HG02763 (cell line): ENCODE data around the gene SRMS.
"Not testable (repeated sequence)": the region's sequence is repeated elsewhere in the genome, so short reads cannot be mapped to it uniquely, and the experiment has no call there.

Experiments
- ATAC-seq: cut with Tn5 transposase; IDR thresholded peaks from one replicate; pipeline ENCODE4 v1.9.1; 2021; ENCODE audit warnings: mild to moderate bottlenecking, moderate library complexity; ENCODE audit not compliant: unreplicated experiment

The SRMS gene

GRCh38 chr20:63525971-63526370, 21.6 kb downstream of the SRMS start:
- ATAC-seq: no peak

GRCh38 chr20:63525185-63525584, 22.4 kb downstream of the SRMS start:
- ATAC-seq: no peak

- ATAC-seq: no peak
Measured at GRCh38 chr20:63522981-63523611, 24.5 kb downstream of the SRMS start.

GRCh38 chr20:63522091-63522868, 25.3 kb downstream of the SRMS start:
- no peak for ATAC-seq

GRCh38 chr20:63521602-63522001, 25.9 kb downstream of the SRMS start:
- ATAC-seq: no peak

GRCh38 chr20:63520934-63521601, 26.5 kb downstream of the SRMS start:
- ATAC-seq: peak; percentile 39

GRCh38 chr20:63520504-63520933, 27.0 kb downstream of the SRMS start, which contains the start of gene PPDPF:
TSS of gene PPDPF (plus strand) at chr20:63520765. CDS start at chr20:63521309, 544 bp downstream.
- ATAC-seq: peak; percentile 74

- ATAC-seq: peak; percentile 43
Measured at GRCh38 chr20:63519668-63520503, 27.7 kb downstream of the SRMS start.

- ATAC-seq: no peak
Measured at GRCh38 chr20:63518946-63519667, 28.4 kb downstream of the SRMS start.

- ATAC-seq: no peak
Measured at GRCh38 chr20:63518351-63518861, 29.1 kb downstream of the SRMS start.

- ATAC-seq: no peak
Measured at GRCh38 chr20:63517376-63518309, 29.9 kb downstream of the SRMS start.

- ATAC-seq: not testable (repeated sequence)
Measured at GRCh38 chr20:63514520-63514919, 33.0 kb downstream of the SRMS start.

- no peak for ATAC-seq
Measured at GRCh38 chr20:63513207-63513606, 34.3 kb downstream of the SRMS start.

- no peak for ATAC-seq
Measured at GRCh38 chr20:63509088-63509564, 38.4 kb downstream of the SRMS start.

- ATAC-seq: no peak
Measured at GRCh38 chr20:63508072-63508768, 39.3 kb downstream of the SRMS start.

GRCh38 chr20:63507083-63507743, 40.3 kb downstream of the SRMS start:
- ATAC-seq: no peak

- no peak for ATAC-seq
Measured at GRCh38 chr20:63505723-63506122, 41.8 kb downstream of the SRMS start.

GRCh38 chr20:63505281-63505680, 42.3 kb downstream of the SRMS start:
- no peak for ATAC-seq
